ENCODE results near the gene RRP1B.

RRP1B gene

GRCh38 chr21:43619344-43619743, 40.0 kb upstream of the RRP1B start:
- in situ Hi-C loops (cut with HindIII; ENCODE audit: low sequenced_read_pairs) = no loop called here
- no peak for DNase-seq (ENCODE audit: low read depth, low spot score)
- no peak for TF ChIP-seq CTCF (IDR thresholded peaks at IDR 0.05; ENCODE audit: low read depth, low read length)
- H3K4me3 ChIP-seq (ENCODE audit: low read depth, low read length) = no peak overlapping the region

- DNase-seq (ENCODE audit: low read depth, low spot score) = no peak
- in situ Hi-C loops (cut with HindIII; ENCODE audit: low sequenced_read_pairs) = no loop called here
- H3K4me3 ChIP-seq (ENCODE audit: low read depth, low read length) = no peak overlapping the region
- TF ChIP-seq CTCF (IDR thresholded peaks at IDR 0.05; ENCODE audit: low read depth, low read length) = no peak
These were observed 39.5 kb upstream of the RRP1B start for GRCh38 chr21:43619856-43620255.

- in situ Hi-C loops (cut with HindIII; ENCODE audit: low sequenced_read_pairs) = no loop called here
- H3K4me3 ChIP-seq (ENCODE audit: low read depth, low read length) = no peak overlapping the region
- TF ChIP-seq CTCF (IDR thresholded peaks at IDR 0.05; ENCODE audit: low read depth, low read length) = no peak
- DNase-seq (ENCODE audit: low read depth, low spot score) = no peak
These were observed 36.6 kb upstream of the RRP1B start for GRCh38 chr21:43622796-43623195.

GRCh38 chr21:43623588-43623987, 35.8 kb upstream of the RRP1B start:
- in situ Hi-C loops (cut with HindIII; ENCODE audit: low sequenced_read_pairs) = no loop called here
- no peak overlapping the region for H3K4me3 ChIP-seq (ENCODE audit: low read depth, low read length)
- TF ChIP-seq CTCF (IDR thresholded peaks at IDR 0.05; ENCODE audit: low read depth, low read length) = no peak
- no peak for DNase-seq (ENCODE audit: low read depth, low spot score)

GRCh38 chr21:43624339-43624738, 35.0 kb upstream of the RRP1B start:
- in situ Hi-C loops (cut with HindIII; ENCODE audit: low sequenced_read_pairs) = no loop called here
- TF ChIP-seq CTCF (IDR thresholded peaks at IDR 0.05; ENCODE audit: low read depth, low read length) = no peak
- DNase-seq (ENCODE audit: low read depth, low spot score) = no peak
- no peak overlapping the region for H3K4me3 ChIP-seq (ENCODE audit: low read depth, low read length)

GRCh38 chr21:43626390-43626789, 33.0 kb upstream of the RRP1B start:
- TF ChIP-seq CTCF (IDR thresholded peaks at IDR 0.05; ENCODE audit: low read depth, low read length) = no peak
- in situ Hi-C loops (cut with HindIII; ENCODE audit: low sequenced_read_pairs) = no loop called here

GRCh38 chr21:43627527-43627926, 31.8 kb upstream of the RRP1B start:
- DNase-seq (ENCODE audit: low read depth, low spot score) = no peak
- in situ Hi-C loops (cut with HindIII; ENCODE audit: low sequenced_read_pairs) = no loop called here
- no peak overlapping the region for H3K4me3 ChIP-seq (ENCODE audit: low read depth, low read length)
- TF ChIP-seq CTCF (IDR thresholded peaks at IDR 0.05; ENCODE audit: low read depth, low read length) = no peak

More at GRCh38 chr21:43626390-43626789, 33.0 kb upstream of the RRP1B start:
- DNase-seq (ENCODE audit: low read depth, low spot score) = no peak
- no peak overlapping the region for H3K4me3 ChIP-seq (ENCODE audit: low read depth, low read length)
